Measurements from ENCODE around the gene ATG4D.

GRCh38 chr19:10587022-10587838 lies 43.5 kb downstream of the ATG4D start, which contains the start of gene AP1M2:
- TF ChIP-seq CEBPB (IDR thresholded peaks at IDR 0.05; ENCODE audit: low read depth, low read length) (no peak), CTCF (conservative IDR thresholded peaks at IDR 0.05; ENCODE audit: low read depth, low read length) (no peak), POLR2A (IDR thresholded peaks at IDR 0.05; ENCODE audit: low read depth, low read length) (no peak), RFX5 (IDR thresholded peaks at IDR 0.05; ENCODE audit: low read depth, low read length) (no peak), FOS (IDR thresholded peaks at IDR 0.05; ENCODE audit: low read depth, low read length) (no peak), MAFK (IDR thresholded peaks at IDR 0.05; ENCODE audit: low read depth, low read length) (no peak), USF2 (IDR thresholded peaks at IDR 0.05; ENCODE audit: low read depth, low read length) (no peak), MAZ (IDR thresholded peaks at IDR 0.05; ENCODE audit: borderline replicate concordance, low read depth, low read length) (no peak), SMC3 (IDR thresholded peaks at IDR 0.05; ENCODE audit: low read depth, low read length) (no peak), ELK1 (IDR thresholded peaks at IDR 0.05; ENCODE audit: borderline replicate concordance, low read depth, low read length) (no peak)
